GM19035 (cell line): ENCODE data around the gene EDEM3.
A peak's percentile ranks its signal among the peaks of the same experiment; 100 is the strongest.
"Not testable (repeated sequence)": the region's sequence is repeated elsewhere in the genome, so short reads cannot be mapped to it uniquely, and the experiment has no call there.

ENCODE experiments used
- ATAC-seq: cut with Tn5 transposase; IDR thresholded peaks from one replicate; pipeline ENCODE4 v1.9.1; 2021; ENCODE audit not compliant: unreplicated experiment

The EDEM3 gene

GRCh38 chr1:184754476-184755225 is at the start of gene EDEM3:
Gene EDEM3, minus strand, starts transcription at chr1:184754858. Its CDS starts 212 bp downstream, at chr1:184754646.
- peak; percentile 92 for ATAC-seq

GRCh38 chr1:184804220-184804619 is 49.6 kb upstream of the EDEM3 start:
- no peak for ATAC-seq

GRCh38 chr1:184803180-184803492 is 48.5 kb upstream of the EDEM3 start:
- no peak for ATAC-seq

GRCh38 chr1:184802354-184803179 is 47.9 kb upstream of the EDEM3 start:
- no peak for ATAC-seq

GRCh38 chr1:184801503-184801902 is 46.8 kb upstream of the EDEM3 start:
- no peak for ATAC-seq

GRCh38 chr1:184800876-184801275 is 46.2 kb upstream of the EDEM3 start:
- ATAC-seq: no peak

- no peak for ATAC-seq
Measured at GRCh38 chr1:184793967-184794366, 39.3 kb upstream of the EDEM3 start.

GRCh38 chr1:184792450-184792969 is 37.9 kb upstream of the EDEM3 start:
- ATAC-seq: no peak

GRCh38 chr1:184791550-184791900 is 36.9 kb upstream of the EDEM3 start:
- ATAC-seq: no peak

GRCh38 chr1:184790642-184791549 is 36.2 kb upstream of the EDEM3 start:
- ATAC-seq: no peak

GRCh38 chr1:184789884-184790283 is 35.2 kb upstream of the EDEM3 start:
- no peak for ATAC-seq

- ATAC-seq: no peak
Measured at GRCh38 chr1:184788970-184789369, 34.3 kb upstream of the EDEM3 start.

GRCh38 chr1:184785529-184785928 is 30.9 kb upstream of the EDEM3 start:
- no peak for ATAC-seq

- ATAC-seq: not testable (repeated sequence)
Measured at GRCh38 chr1:184783723-184784122, 29.1 kb upstream of the EDEM3 start.

GRCh38 chr1:184781941-184782340 is 27.3 kb upstream of the EDEM3 start:
- ATAC-seq: no peak

GRCh38 chr1:184775885-184776284 is 21.2 kb upstream of the EDEM3 start:
- no peak for ATAC-seq

GRCh38 chr1:184775329-184775728 is 20.7 kb upstream of the EDEM3 start:
- no peak for ATAC-seq

- no peak for ATAC-seq
Measured at GRCh38 chr1:184773762-184774320, 19.2 kb upstream of the EDEM3 start.

GRCh38 chr1:184771190-184771691 is 16.6 kb upstream of the EDEM3 start:
- no peak for ATAC-seq

GRCh38 chr1:184770181-184770979 is 15.7 kb upstream of the EDEM3 start:
- ATAC-seq: no peak
